Esophagus squamous epithelium (tissue), 4 donors: ENCODE data around the gene PKIG.

Experiments used
- POLR2A ChIP-seq, 4 donors: fragments of 450-650 bp; IDR thresholded peaks; one replicate each; pipeline ENCODE4 v1.6.1; 2017; ENCODE audit warnings: antibody characterized with exemption in 4 of 4, mild to moderate bottlenecking in 4 of 4, moderate library complexity in 3 of 4
- TF ChIP-seq, protein P1 (sequence below), 6 experiments: fragments of 450-650 bp in 4 of 6; fragments of 200-600 bp in 2 of 6; sonication (generic) in 2 of 6; IDR thresholded peaks; one replicate each; pipeline ENCODE4 v1.5.1; 2016 to 2019; ENCODE audit warnings: antibody characterized with exemption in 6 of 6, mild to moderate bottlenecking in 4 of 6, moderate library complexity in 4 of 6

DNA sequence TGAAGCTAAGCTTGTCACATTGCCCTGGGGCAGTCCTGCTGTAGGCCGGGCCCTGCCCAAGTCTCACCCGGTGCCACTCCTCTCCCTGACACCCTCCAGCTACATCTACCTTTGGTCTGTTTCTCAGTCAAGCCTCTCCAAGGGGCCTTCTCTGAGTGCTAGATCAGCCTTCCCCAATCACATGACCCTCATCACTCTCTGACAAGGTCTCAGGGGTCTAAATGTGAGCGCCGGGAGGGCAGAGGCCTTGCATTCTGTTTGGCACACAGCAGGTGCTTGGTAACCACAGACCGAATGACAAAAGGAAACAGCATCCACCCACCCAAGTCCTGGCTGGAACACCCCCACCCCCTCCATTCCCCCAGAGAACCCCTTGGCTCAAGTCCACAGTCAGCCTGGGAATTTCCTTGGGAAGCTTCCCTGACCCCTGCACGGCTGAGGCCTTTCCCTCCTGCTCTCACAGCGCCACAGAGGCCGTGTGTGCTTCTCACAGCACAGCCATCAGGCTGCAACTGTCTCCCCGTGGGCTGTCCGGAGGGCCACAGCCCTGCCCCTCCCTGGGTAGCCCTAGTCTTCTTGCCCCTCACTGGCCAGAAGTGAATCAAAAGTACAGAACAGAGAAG is 32.9 kb downstream of the PKIG start:
- TF ChIP-seq, protein P1, sequence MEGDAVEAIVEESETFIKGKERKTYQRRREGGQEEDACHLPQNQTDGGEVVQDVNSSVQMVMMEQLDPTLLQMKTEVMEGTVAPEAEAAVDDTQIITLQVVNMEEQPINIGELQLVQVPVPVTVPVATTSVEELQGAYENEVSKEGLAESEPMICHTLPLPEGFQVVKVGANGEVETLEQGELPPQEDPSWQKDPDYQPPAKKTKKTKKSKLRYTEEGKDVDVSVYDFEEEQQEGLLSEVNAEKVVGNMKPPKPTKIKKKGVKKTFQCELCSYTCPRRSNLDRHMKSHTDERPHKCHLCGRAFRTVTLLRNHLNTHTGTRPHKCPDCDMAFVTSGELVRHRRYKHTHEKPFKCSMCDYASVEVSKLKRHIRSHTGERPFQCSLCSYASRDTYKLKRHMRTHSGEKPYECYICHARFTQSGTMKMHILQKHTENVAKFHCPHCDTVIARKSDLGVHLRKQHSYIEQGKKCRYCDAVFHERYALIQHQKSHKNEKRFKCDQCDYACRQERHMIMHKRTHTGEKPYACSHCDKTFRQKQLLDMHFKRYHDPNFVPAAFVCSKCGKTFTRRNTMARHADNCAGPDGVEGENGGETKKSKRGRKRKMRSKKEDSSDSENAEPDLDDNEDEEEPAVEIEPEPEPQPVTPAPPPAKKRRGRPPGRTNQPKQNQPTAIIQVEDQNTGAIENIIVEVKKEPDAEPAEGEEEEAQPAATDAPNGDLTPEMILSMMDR (IDR thresholded peaks at IDR 0.05), result no peak
- no peak for TF ChIP-seq POLR2A (IDR thresholded peaks at IDR 0.05)
